HG02870 (cell line): Measurements from ENCODE around the gene XRCC4.
A peak's percentile ranks its signal among the peaks of the same experiment; 100 is the strongest.

Experiments
- ATAC-seq: cut with Tn5 transposase; IDR thresholded peaks from one replicate; pipeline ENCODE4 v1.9.1; 2021; ENCODE audit warnings: mild to moderate bottlenecking, moderate library complexity; ENCODE audit not compliant: unreplicated experiment

XRCC4 gene

DNA sequence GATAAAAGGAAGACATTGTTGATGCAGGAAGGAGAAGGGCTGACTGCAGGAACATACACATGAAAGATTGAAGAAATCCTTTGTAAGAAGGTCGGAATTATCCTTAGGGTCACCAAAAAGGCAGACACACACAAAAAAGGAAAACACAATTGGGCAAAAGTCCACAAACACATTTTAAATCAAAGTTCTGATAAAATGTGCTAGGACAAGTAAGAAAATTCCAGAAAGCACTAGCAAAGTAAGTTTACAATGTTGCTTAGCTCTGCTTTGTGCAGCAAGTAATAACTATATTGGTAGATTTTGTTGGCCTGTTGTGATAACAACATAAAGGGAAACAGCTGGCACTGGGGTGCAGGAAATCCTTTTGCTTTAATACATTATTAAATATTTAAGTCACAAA, 294.4 kb downstream of the XRCC4 start:
- no peak for ATAC-seq

DNA sequence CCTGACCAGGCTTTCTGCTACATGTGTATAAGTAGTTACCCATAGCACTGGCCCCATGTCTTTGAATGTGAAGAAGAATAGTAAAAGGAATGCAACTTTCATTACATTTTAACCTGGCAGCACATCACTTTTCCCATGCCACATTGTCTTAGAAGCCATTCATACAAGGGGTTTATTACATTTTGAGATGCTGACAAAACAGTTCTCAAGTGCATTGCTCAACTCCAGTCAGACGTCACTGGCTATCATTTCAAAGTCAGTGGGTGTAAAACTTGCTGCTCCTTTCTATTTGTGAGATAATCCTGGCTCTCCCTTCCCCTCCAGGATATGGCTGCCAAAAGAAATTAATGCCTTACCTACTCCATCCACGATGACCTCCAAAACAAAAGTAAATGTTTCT, 297.2 kb downstream of the XRCC4 start:
- no peak for ATAC-seq

DNA sequence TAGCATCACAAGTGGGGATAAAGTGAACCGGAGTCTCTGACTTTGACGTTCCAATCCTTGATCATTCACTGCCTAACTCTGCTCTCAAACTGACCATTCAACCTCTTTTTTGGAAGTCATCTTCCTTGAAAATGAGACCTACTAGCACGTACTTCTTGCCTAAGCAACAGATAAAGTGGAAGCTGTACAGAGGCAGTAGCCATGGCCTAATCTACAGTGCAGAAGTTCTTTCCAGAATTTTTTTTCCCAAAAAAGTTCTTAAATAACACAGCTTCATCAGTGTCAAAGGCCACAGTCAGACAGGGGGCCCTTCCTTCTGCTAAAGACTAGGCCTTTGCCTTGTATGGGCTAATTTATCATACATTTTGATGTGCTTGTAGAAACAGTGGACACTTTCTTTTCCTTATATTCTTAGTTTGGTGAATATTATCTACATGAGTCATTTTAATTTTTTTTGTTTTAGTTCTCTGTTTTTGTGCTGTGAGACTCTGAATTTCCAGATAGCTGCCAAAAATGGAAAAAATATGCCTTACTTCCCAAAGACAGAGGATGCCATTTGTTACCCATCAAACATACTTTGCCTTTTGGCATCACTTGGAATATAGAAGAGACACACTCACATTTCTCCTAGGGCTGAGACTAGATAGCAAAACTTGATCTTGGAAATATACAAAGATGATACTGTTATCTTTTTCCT, 297.9 kb downstream of the XRCC4 start:
- ATAC-seq = no peak

DNA sequence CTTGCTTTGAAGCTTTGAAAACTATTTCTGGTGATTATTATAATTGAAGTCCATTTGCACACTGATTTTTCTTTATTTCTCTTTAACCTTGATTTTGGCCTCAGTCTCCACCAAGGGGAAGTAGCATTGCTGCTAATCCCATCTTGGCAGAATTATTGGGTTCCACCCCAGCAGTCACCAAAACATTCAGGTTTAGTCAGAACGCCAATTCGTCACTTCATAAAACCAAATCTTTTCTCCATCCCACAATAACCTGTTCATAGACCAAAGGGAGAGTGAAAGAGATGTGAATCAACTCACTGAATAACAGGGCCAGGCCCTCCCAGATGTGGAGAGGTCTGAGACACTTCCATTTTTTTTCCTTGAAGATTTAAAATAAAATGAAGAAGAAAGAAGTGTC, 299.1 kb downstream of the XRCC4 start:
- no peak for ATAC-seq

DNA sequence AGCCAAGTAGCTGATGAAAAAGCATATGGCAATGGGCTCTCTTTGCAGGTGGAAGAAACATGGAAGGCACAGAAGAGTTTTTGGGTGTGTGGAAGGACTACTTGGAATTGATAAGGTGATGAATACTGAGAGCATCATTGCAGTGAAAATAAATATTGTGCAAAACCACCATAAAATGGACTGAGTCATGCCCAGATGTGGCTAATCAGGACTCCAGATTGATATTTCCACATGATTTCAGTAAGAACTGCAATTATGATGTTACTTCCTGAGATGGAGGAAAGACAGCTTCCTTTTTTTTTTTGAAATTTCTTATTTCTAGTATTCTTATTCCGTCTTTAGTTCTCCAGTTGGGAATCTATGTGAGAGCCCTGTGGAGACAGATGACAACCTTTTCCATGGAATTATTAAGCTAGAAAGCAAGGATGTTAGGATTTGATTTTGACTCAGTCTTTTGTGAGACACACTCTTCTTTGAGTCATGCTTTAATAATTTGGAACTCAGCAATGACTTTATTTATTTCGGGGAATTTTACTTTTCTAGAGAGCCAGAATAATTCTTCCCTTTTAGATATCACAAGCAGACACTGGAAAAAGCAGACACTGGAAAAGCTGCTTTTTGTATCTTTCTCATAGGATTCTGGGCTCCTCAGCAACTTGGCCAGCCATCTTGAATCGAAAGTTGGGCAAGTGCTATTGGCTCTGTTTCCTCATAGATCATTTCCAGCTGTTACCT, 300.0 kb downstream of the XRCC4 start:
- no peak for ATAC-seq

DNA sequence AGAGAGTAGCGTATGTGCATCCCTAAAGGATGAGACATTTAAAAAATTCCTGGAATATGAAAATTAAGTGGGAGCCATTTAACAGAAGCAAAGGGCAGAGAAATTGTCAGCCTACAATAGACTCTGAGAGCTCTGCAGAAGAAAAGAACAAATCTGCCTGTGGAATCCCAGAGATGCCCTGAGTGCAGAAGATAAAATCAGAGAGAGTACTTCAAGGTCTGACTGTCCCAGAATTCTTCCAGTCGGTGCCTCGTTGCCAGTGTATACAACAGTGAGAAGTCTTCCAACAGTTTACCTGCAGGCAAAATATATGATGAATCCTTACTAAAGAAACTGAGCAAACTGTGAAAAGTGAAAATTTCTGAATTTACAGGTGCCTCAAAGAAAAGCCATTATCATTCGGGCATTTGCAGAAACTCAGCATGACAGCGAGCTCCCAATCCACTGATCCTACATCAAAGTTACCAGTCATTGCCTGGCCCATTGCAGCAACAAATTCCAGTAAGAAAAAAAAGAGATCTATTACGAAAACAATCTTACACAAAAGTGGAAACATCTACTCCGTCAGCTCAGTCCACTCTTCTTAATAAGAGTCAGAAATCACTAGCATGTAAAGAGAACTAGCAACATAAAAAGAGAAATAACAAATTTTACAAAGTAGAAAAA, 301.4 kb downstream of the XRCC4 start:
- no peak for ATAC-seq

DNA sequence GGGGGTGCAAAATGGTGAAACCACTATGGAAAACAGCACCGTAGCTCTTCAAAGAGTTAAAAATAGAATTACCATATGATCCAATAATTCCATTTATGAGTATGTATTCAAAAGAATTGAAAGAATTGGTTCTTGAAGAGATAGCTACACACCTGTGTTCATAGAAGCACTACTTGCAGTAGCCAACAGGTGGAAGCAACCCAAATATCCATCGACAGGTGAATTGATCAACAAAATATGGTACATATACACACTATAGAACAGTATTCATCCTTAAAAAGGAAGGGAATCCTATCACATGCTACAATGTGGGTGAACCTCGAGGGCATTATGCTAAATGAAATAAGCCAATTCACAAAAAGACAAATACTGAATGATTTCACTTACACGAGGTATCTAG, 308.5 kb downstream of the XRCC4 start:
- ATAC-seq = no peak

DNA sequence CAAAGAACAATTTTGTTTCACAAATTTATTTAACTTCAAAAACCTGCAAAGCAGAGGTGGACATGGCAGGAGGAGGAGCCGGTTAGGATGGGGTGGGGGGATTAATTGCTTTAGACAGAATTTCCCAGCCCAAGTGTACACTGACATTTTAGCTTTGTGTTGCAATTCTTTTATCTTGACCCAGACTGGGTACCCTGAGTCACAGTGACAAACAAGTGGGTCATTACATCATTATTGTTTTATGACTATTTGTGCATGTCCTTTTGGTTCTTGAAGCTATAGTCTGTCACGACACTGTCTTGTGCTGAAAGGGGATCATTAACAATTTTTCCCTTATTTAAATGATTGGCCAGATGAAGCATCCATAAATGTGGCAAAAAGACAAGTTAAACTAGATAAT, 309.7 kb downstream of the XRCC4 start:
- ATAC-seq = no peak

DNA sequence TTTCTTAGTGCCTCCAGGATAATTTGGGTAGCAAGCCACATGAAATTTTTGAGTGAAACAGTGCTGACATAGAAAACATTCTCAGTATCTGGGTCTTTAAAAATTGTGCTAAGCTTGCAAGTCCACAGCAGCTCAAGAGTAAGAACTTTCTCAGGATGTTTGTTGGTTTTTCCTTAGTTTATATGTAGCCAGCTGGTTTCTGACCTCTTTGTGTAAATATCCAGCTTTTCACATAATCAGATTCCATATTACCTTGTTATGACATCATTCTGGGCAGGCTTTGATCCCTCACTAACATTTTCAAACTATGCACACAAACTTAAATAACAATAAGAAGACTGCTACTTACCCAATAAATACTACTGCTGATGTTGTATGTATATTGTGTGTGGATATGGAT, 311.3 kb downstream of the XRCC4 start:
- no peak for ATAC-seq

DNA sequence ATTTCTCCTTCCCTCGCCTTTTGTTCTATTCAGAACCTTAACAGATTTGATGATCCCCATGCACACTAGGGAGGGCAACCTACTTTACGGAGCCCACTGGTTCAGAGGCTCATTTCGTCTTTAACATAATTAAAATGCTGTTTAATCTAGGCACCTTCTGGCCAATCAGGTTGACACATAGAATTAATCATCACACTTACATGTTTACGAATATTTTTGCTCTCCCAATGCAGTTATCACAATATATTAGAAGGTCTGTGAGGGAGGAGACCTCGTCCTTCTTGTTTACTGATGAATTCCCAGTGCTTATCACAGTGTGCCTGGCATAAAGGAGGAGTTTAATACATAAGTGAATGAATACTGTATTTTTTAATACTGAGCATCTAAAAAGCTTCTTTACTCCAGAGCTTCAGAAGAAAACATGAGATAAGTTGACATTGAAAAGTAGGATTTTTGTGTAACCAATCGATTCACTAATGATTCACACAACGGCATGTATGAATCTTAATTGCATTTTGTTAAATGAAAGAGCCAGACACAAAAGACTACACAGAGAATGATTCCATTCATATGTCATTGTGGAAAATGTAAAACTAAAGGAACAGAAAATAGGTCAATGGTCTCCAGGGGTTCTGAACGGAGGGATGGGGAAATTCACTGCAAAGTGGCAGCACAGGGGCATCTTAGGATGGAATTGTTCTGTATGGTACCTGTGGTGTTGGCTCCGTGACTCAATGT, 315.6 kb downstream of the XRCC4 start:
- no peak for ATAC-seq

DNA sequence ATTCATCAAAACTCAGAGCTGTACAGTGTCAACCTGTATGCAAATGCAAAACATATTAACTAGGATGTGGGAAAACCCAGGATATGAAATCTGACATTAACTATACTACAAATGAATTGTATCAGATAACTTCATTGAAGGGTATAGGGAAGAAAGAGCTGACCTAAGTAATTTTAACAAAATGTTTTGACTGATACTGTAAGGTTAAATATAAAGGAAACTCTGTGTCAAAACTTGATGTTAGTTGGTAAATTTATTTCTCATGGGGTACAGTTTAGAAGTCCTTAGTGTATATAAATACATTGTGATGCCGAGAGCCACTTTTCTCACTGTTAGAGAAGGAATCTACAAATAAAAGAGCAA, 316.1 kb downstream of the XRCC4 start:
- no peak for ATAC-seq

DNA sequence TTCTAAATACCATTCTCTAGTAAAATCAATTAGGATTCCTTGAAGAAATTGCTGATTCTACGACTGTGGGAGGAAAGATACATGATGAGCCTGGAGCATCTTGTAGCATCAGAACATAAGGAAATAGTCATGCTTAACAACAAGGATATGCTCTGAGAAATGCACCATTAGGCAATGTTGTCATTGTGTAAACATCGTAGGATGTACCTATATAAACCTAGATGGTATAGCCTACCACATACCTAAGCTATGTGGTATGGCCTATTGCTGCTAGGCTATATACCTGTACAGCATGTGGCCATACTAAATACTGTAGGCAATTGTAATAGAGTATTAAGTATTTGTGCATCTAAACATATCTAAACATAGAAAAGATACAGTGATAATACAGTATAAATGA, 316.8 kb downstream of the XRCC4 start:
- no peak for ATAC-seq

DNA sequence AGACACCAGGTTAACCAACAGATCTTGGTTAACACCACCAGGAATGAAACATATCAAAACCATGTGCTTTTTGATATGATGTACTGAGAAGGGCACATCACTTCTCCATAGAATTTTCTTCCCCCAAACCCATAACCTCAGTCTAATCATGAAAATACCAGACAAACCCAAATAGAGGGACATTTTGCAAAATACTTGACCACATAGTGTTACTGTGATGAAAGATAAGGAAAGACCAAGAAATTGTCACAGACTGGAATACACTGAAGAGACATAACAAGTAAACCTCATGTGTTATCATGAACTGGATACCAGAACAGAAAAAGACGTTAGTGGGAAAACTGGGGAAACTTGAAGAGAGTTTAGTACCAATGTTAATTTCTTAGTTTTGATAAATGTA, 319.3 kb downstream of the XRCC4 start:
- no peak for ATAC-seq

DNA sequence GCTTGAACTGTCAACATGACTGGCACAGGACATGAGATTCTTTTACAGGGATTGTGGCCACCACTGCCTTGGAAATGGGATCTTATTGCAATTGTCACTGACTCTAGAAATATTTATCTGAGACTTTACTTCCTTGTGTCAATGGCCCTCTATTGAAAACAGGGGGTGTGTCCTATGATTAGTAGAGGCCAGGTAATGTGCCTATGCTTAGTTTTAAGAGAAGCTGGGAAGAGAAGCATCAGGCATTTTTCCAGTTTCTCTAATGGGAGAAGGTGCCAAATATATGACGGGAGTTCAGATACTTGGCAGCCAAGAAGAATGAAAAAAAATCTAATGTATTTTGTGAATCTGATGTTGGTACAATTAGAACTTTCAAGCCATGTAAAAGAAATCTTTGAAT, 320.3 kb downstream of the XRCC4 start:
- no peak for ATAC-seq

DNA sequence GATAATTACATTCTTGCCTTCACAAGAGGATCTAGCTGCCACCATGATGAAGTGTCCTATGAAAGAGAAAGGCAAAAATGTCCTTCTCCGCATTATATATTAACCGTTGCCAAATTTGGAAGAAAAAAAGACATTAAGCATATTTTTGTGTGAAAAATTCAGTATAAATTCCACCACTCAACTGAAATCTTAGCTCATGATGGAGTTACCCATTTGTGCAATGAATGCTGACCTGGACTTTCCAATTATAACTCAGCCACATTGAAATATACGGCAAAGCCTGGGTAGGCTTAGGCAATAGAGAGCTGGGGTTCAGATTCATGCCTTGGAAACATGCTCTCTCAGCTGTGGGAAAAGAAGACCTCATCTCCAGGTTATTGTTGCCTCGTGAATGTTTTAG, 322.9 kb downstream of the XRCC4 start:
- no peak for ATAC-seq

DNA sequence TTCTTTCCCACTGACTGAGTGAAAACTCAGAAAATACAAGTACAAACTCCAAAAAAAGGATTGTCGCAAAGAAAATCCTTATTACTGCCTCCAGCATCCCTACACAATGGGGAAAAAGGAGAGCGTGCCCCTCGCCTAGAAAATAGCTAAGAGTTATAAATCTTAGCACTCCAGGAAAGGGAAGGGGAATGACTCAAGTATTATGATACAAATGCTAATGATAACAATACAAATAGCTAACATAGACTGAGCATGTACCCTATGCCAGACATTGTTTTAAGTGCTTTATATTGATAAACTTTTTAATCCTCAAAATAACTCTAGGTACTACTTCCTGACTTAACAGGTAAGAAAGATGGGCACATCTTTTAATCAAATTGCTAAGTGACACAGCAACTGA, 323.4 kb downstream of the XRCC4 start:
- no peak for ATAC-seq

DNA sequence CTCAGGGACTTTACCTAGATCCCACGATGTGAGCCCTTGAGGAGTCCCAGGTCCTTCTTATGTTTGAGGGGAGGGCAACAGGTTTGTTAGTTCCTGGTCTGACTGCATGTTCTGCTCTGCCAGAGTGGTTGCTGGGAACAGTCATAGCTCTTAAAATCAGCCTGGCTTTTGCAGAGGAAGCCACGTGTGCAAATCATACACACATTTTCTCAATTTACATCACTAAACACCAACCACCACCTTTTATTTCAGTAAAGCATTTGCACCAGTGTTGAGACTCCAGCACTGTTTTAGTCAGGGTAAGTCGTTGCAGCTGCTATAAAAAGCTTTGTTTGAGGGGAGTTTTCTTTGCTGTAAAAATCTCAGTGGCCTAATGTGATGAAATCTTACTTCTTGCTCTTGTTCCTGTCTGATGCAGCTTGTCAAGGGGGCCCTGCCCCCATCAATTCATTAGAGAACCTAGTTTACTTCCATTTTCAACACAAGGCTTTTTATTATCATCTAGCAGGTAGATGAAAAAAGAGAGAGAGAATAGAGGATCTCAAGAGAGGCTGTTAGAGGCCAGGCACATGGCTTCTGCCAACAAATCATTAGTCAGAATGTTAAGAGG, 323.9 kb downstream of the XRCC4 start:
- peak; percentile 87 for ATAC-seq

DNA sequence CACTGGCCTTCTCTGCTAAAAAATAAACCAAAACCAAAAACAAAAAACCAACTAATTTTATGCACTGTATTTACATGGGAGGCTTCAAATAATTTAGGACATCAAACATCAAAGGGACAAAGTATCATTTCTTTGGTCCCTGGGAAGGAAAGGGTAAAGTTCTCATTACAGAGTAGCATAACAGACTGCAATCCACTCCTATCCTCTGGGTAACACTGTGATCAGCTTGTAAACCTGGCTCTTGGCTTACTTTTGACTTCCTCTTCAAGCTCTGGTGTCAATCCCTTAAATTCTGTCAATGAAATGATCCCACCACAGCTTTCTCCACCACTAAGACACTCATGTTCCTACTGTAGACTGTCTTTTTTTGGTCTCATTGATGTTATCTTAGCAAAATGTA, 324.4 kb downstream of the XRCC4 start:
- ATAC-seq = no peak
